Astrocyte (in vitro differentiated cells and primary cell): ENCODE results near the gene CEP162. TPM values are rescaled to one million over a fixed set of nuclear protein-coding genes. Genes with fewer than 3 reads are reported as not detected.
"Not testable (repeated sequence)": the region's sequence is repeated elsewhere in the genome, so short reads cannot be mapped to it uniquely, and the experiment has no call there.

ENCODE experiments used
- DNase-seq: peaks from one replicate; pipeline ENCODE4 v3.0.0-alpha.2; 2010; ENCODE audit warnings: low read depth
- FAIRE-seq: peaks from 2 replicates; lab custom pipeline; 2011; peaks lifted over from hg19 to GRCh38; lab: Jason Lieb, UNC
- H2AFZ ChIP-seq: 2 replicates; pipeline ENCODE4 v1.6.0; 2012; ENCODE audit warnings: low read depth, low read length, inconsistent platforms
- H3K27ac ChIP-seq: 2 replicates; pipeline ENCODE4 v1.5.1; 2011; ENCODE audit warnings: low read depth, low read length, inconsistent platforms
- H3K27me3 ChIP-seq: 2 replicates; pipeline ENCODE4 v1.6.0; 2011; ENCODE audit warnings: low read length, inconsistent platforms; ENCODE audit not compliant: insufficient read depth
- H3K36me3 ChIP-seq: 2 replicates; pipeline ENCODE4 v1.5.1; 2011; ENCODE audit warnings: low read length, inconsistent platforms; ENCODE audit not compliant: insufficient read depth
- H3K4me1 ChIP-seq: 2 replicates; pipeline ENCODE4 v1.5.1; 2011; ENCODE audit warnings: low read length, inconsistent platforms; ENCODE audit not compliant: insufficient read depth
- H3K4me2 ChIP-seq: 2 replicates; pipeline ENCODE4 v1.6.0; 2012; ENCODE audit warnings: low read length, inconsistent platforms
- H3K4me3 ChIP-seq: 2 replicates; pipeline ENCODE4 v1.5.1; 2011; ENCODE audit warnings: low read depth, mild to moderate bottlenecking, low read length, inconsistent platforms; ENCODE audit not compliant: insufficient read depth
- H3K79me2 ChIP-seq: 2 replicates; pipeline ENCODE4 v1.6.0; 2012; ENCODE audit warnings: mild to moderate bottlenecking, low read length, inconsistent platforms; ENCODE audit not compliant: insufficient read depth
- H3K9ac ChIP-seq: 2 replicates; pipeline ENCODE4 v1.6.0; 2012; ENCODE audit warnings: mild to moderate bottlenecking, low read length, inconsistent platforms
- H3K9me3 ChIP-seq: 2 replicates; pipeline ENCODE4 v1.5.1; 2012; ENCODE audit warnings: low read depth, mild to moderate bottlenecking, low read length, inconsistent platforms; ENCODE audit not compliant: insufficient read depth
- H4K20me1 ChIP-seq: 2 replicates; pipeline ENCODE4 v1.6.0; 2012; ENCODE audit warnings: low read length, inconsistent platforms; ENCODE audit not compliant: insufficient read depth
- H3K27ac Mint-ChIP-seq: one replicate; pipeline ENCODE4 v1.8.0; 2021; ENCODE audit warnings: mild to moderate bottlenecking, mixed read lengths; ENCODE audit not compliant: unreplicated experiment
- H3K27me3 Mint-ChIP-seq: one replicate; pipeline ENCODE4 v1.8.0; 2021; ENCODE audit warnings: low read depth, mixed read lengths; ENCODE audit not compliant: unreplicated experiment
- H3K36me3 Mint-ChIP-seq: one replicate; pipeline ENCODE4 v1.8.0; 2021; ENCODE audit warnings: low read depth, mixed read lengths; ENCODE audit not compliant: unreplicated experiment
- H3K4me1 Mint-ChIP-seq: one replicate; pipeline ENCODE4 v1.8.0; 2021; ENCODE audit warnings: low read depth, mixed read lengths; ENCODE audit not compliant: unreplicated experiment
- H3K4me3 Mint-ChIP-seq: one replicate; pipeline ENCODE4 v1.8.0; 2021; ENCODE audit warnings: mild to moderate bottlenecking, moderate library complexity, mixed read lengths; ENCODE audit not compliant: unreplicated experiment
- H3K9me3 Mint-ChIP-seq: one replicate; pipeline ENCODE4 v1.8.0; 2021; ENCODE audit warnings: mild to moderate bottlenecking, mixed read lengths; ENCODE audit not compliant: unreplicated experiment
- CTCF ChIP-seq: IDR thresholded peaks from 2 replicates; pipeline ENCODE4 v1.5.1; 2011; ENCODE audit warnings: low read depth, mild to moderate bottlenecking, inconsistent platforms, low read length, moderate library complexity; ENCODE audit not compliant: insufficient read depth
- EZH2 ChIP-seq: IDR thresholded peaks from 2 replicates; pipeline ENCODE4 v1.6.1; 2012; ENCODE audit warnings: mild to moderate bottlenecking, low read length, inconsistent platforms; ENCODE audit not compliant: insufficient read depth
- total RNA-seq: library from RNA; stranded (reverse); gene quantifications from 2 replicates; pipeline ENCODE4 v1.2.1, GENCODE V29; 2021

The CEP162 gene
- total RNA-seq, 1 donor from 2014 or later = 6.9 TPM

DNA sequence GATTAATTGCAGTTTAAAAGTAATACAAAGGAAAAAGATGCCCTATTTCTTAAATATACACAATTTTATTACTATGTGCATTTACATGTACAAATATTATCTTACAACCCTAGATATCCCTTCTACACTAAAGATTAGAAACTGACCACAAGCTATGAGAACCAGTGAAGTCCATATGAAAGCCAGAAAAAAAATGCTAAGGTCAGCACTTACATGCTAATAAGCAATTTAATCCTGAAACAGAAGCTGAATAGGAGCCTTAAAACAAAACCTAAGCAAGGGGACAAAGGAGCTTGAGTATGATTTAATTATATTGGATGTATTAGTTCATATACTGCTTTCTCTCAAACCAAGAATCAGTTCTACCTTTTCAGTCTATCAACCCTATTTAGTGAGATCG, 14.2 kb downstream of the CEP162 start:
- H3K9me3 ChIP-seq = no peaks in the 10 kb centered on the region
- no peak overlapping the region for H3K4me3 ChIP-seq
- H3K4me2 ChIP-seq = no peak overlapping the region
- H3K36me3 ChIP-seq = no peaks in the 10 kb centered on the region
- Mint-ChIP-seq H3K27me3 (no peaks in the 10 kb centered on the region), H3K9me3 (no peaks in the 10 kb centered on the region), H3K4me1 (no peaks in the 10 kb centered on the region), H3K4me3 (no peak overlapping the region), H3K27ac (no peak overlapping the region), H3K36me3 (no peaks in the 10 kb centered on the region)
- no peak for TF ChIP-seq CTCF
- no peak for TF ChIP-seq EZH2
- no peak overlapping the region for H3K9ac ChIP-seq
- no peaks in the 10 kb centered on the region for H3K27me3 ChIP-seq
- H2AFZ ChIP-seq = no peak overlapping the region
- H3K27ac ChIP-seq = no peak overlapping the region
- H4K20me1 ChIP-seq = no peaks in the 10 kb centered on the region
- DNase-seq = no peak
- H3K4me1 ChIP-seq = no peaks in the 10 kb centered on the region
- FAIRE-seq = no peak
- H3K79me2 ChIP-seq = no peaks in the 10 kb centered on the region

DNA sequence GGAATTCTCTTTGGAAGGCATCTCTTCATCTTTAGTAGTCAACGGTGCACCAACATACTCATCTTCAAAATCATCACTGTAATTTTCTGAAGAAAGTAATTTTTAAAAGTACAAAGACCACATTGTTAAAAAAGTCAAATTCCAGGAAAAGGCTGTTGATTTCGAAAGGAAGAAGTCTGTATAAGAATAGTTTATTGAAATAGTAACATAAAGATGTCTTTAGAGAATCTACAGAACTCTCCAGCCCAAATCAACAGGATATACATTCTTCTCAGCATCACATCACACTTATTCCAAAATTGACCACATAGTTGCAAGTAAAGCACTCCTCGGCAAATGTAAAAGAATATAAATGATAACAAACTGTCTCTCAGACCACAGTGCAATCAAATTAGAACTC, 23.4 kb downstream of the CEP162 start:
- H3K27ac Mint-ChIP-seq = no peak overlapping the region
- FAIRE-seq = no peak
- H3K4me1 Mint-ChIP-seq = no peaks in the 10 kb centered on the region

DNA sequence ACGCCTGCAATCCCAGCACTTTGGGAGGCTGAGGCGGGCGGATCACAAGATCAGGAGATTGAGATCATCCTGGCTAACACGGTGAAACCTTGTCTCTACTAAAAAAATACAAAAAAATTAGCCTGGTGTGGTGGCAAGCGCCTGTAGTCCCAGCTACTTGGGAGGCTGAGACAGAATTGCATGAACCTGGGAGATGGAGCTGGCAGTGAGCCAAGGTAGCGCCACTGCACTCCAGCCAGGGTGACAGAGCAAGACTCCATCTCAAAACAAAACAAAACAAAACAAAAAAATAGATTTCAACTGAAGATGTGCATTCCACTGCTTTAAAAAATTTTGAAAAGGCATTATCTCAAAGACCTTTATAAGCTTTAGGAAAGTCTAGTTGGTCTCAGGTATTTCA, 27.5 kb downstream of the CEP162 start:
- not testable (repeated sequence) for H3K36me3 Mint-ChIP-seq, H3K27ac Mint-ChIP-seq, H3K4me3 ChIP-seq, H3K4me1 Mint-ChIP-seq, H3K36me3 ChIP-seq, DNase-seq, H3K27ac ChIP-seq, H3K9me3 ChIP-seq, H3K27me3 ChIP-seq, H3K27me3 Mint-ChIP-seq, H3K4me1 ChIP-seq, H3K4me2 ChIP-seq, H3K9ac ChIP-seq, H3K9me3 Mint-ChIP-seq, FAIRE-seq, H3K4me3 Mint-ChIP-seq, H3K79me2 ChIP-seq, H2AFZ ChIP-seq, H4K20me1 ChIP-seq

More for the DNA sequence above, 23.4 kb downstream of the CEP162 start:
- H3K27me3 ChIP-seq = no peaks in the 10 kb centered on the region
- no peak overlapping the region for H3K27ac ChIP-seq
- no peak overlapping the region for H3K4me3 Mint-ChIP-seq
- no peak for TF ChIP-seq EZH2
- no peak for TF ChIP-seq CTCF
- no peak overlapping the region for H3K9ac ChIP-seq
- no peak overlapping the region for H3K4me3 ChIP-seq
- no peaks in the 10 kb centered on the region for H3K27me3 Mint-ChIP-seq
- H2AFZ ChIP-seq = no peak overlapping the region
- H3K79me2 ChIP-seq = no peaks in the 10 kb centered on the region
- H3K4me2 ChIP-seq = no peak overlapping the region
- peaks cover 6% of the 10 kb centered on the region for H3K36me3 Mint-ChIP-seq
- H3K9me3 ChIP-seq = no peaks in the 10 kb centered on the region
- no peaks in the 10 kb centered on the region for H3K36me3 ChIP-seq
- peaks cover 8% of the 10 kb centered on the region for H3K9me3 Mint-ChIP-seq
- DNase-seq = no peak
- H4K20me1 ChIP-seq = no peaks in the 10 kb centered on the region
- H3K4me1 ChIP-seq = no peaks in the 10 kb centered on the region
